Fibroblast of upper back skin (primary cell): ENCODE data around the gene FMN1.
A peak's percentile ranks its signal among the peaks of the same experiment; 100 is the strongest.

Experiments
- DNase-seq: peaks from one replicate; pipeline ENCODE4 v3.0.0-alpha.2; 2013

FMN1 gene

DNA sequence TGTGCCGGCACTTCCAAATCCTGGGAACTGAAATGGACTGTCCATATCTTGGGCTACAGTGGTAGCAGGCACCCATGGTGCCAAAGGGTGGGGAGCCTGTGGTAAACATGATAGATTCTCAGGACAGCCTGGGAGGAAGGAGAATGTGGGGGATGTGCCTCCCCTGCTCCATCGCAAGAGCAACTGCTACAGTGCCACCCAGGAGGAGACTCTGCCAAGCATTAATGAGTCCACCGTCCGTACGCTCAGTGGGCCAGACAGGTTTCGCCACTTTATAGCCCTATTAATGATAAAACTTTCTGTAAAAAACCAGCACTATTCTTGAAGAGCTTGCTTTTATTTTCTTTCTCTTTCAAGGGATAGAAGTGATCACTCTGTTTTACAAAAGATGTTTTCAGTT is 75.2 kb downstream of the FMN1 start:
- DNase-seq: no peak

DNA sequence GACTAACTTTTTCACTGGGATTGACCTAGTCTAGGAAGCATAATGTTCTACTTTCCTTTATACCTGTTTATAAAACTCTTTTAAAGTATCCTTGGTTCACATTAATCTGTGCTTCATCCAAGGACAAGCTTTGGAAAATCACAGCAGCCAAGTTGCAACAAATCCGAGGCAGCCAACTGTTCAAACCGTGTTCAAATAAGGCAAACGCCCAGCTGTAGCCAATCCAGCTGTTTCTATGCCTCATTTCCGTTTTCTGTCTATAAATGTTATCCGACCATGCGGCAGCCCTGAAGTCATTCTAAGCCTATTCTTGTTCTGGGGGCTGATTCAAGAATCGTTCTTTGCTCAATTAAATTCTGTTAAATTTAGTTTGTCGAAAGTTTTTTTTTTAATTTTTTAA is 78.3 kb downstream of the FMN1 start:
- no peak for DNase-seq

DNA sequence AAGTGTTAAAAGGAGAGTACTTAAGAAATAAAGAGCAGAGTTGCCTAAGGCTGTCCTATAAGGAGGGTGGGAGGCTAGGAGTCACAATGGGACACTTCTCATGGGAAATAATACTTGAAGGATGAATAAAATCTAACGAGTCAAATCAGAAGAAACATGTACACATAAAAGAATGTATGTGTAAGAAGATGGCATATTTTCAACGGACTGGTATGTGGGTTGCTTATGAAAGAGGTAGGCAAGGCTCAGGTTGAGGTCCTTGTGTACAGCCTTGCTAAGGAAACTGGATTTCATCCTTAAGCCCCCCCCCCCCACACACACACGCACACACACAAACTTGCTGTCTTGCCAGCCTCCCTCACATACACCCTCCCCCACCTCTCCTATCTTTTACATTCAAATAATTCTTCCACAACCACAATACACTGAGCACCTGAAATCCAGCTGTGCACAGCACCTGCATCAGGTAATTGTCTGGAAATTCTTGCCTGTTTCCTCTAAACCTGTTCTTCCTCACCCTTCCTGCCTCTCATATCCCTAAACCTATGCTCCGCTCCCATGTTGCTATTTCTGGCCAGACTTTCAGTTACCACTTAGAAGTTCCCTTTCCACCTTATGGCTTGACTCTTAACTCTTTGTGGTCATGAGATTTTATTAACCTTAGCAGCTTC is 79.2 kb downstream of the FMN1 start:
- DNase-seq: peak; percentile 26

DNA sequence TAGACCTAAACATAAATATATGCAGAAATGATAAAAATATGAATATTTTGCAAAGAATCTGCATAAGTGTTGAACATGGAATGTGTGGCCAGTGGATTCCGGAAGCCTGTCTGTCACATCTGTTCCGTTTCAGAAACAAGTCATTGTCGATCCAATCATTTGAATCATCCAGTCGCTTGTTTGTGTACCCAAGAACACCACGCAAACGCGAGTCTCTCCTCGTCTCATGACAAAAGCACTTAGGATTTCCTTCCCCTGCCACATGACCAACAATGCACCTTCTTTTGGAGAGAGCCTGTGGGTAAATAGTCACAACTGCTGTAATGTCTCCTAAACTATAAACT is 80.2 kb downstream of the FMN1 start:
- DNase-seq: no peak

DNA sequence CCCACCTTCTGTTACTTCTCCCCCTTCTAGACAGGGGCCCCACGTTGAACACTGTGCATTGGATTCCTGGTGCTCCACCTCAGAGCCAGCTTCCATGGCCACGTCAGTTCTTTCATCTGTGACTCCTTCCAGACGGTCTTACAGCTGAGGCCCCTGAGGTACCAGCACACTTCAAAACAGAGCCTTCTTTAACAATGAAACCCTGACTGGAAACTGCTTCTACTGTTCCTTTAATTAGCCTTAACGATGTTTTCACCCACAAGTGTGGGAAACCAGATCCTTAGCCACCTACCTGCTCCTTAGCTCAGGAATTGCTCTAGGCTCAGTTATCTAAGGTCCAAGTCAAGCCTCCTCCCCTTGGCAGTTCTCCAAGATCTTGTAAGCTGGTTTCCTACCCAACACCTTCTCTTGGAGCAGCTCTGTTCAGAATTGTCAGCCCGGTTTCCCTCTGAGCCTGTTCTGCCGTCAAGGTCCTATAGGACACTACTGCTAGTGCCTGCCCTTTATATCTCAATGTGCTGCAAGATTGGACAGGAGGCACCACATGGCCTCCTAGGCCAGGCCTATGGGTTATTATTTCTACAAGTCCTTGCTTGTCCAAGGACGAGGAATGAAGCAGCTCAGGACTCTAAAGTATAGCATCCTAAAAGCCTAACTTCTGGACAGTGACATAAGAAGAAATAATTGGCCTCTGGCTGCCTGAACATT is 80.7 kb downstream of the FMN1 start:
- no peak for DNase-seq

DNA sequence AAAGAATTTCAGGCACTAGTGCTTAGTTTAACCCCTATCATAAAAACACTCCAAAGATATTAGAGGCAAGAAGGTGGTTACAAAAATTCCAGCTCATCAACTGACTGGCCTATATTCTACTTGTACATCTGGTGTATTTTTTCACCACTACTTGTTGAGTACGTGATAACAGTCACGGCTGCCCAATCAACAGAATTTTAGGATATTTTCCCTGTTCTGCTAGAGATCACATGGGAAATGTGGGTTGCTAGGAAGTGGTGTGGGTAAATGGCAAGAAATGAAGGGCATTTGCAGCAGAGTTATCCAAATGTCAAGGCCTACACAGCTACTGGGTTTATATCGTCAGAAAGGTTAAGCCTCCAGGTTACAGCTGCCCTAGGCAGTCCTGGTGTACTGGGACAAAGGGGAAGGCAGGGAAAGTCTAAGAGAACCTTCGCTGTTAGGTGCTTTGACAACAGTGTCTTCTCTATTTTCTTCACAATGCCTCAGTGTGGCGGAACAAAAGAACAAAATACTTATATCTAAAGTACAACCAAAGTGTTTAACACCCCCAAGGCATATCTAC is 81.9 kb downstream of the FMN1 start:
- DNase-seq: no peak

DNA sequence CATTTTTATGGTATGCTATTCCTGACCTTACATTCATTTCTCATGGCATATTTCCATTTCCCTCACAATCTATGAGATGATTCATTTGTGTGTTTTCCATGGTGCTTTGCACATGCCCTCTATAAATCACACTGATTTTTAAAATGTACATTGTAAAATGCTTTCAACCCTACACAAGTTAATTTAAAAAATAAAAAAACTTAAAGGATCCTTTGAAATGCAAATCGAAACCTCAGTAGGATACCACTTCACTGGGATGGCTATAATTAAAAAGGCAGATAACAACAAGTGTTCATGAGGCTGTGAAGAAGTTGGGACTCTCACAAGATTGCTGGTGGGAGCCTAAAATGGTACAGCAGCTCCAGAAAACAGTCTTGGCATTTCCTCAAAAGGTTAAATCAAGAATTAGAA is 83.5 kb downstream of the FMN1 start:
- DNase-seq: peak; percentile 73

DNA sequence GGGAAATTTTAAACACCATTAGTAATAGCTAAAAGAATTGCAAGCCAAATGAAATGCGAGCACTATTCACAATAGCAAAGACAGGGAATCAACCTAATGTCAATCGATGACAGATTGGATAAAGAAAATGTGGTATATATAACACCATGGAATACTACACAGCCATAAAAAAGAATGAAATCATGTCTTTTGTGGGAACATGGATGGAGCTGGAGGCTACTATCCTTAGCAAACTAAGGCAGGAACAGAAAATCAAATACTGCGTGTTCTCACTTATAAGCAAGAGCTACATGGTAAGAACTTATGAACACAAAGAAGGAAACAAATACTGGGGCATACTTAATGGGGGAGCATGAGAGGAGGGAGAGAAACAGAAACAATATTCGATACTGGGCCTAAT is 85.2 kb downstream of the FMN1 start:
- no peak for DNase-seq

DNA sequence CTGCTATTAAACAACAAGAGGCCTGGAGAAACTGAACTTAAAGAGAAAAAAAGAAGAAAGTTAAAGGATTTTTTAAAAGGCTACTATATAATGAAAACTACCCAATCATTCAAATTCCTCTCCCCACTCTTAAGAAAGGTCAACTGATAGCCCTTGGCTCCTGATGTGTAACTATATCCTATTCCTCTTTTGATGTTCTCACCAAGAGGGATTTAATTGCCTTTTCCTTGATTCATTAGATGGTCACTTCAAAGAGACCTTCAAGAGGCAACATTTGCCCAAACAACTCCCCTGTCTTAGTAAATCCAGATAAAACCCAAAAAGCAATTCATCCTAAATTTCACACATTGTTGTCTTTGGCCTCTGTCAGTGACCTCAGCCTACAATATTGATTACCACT is 86.0 kb downstream of the FMN1 start:
- DNase-seq: no peak

DNA sequence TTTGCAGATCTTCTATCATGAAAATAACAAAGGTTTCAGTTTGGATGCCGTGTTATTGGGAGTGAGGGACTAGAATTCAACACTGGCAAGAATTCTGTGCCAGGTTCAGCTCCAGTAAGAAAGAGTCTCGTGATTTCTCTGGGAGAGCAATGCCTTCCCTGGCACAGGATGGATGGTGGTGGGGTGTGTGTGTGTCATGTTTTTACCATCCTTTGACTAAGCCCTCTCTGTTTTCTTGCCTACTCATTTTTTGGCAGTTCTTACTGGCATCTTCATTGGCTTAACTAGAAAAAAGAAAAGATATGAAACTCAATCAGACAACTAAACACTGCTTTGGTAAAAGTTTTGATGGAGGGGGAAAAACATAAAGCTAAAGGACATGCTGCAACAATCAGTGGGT is 86.6 kb downstream of the FMN1 start:
- DNase-seq: no peak

DNA sequence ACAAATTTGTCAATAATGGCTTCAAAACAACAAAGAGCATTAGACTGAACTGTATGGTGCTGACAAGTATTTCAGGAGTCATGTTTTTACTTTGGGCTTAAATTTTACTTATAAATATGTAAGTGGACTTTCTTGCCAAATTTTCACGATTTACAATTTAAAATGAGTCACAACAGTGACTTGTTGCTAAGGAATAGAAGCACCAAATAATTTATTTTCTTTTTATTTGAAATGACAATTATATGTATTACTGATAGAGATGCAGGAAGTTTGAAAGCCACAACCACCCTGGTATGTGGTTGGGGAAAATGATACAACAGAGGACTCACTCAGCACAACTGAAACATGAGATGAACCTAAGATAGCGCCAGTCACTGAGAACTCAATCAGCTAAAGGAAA is 90.3 kb downstream of the FMN1 start:
- peak; percentile 86 for DNase-seq

DNA sequence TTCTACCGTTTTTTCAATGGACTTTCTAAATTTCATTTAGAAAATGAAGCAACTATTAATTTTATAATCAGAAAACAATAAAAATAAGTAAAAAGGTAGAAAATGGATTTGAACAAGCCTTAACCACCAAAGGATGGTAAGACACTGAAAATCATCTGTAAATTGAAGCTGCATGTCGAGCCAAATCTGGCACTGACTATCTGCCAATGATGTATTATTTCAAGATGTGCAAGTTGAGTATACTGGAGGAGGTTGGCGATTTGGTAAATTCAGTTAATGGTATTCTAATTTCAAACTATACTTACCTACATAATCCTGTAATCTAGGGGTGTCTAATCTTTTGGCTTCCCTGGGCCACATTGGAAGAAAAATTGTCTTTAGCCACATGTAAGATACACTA is 93.5 kb downstream of the FMN1 start:
- DNase-seq: no peak

DNA sequence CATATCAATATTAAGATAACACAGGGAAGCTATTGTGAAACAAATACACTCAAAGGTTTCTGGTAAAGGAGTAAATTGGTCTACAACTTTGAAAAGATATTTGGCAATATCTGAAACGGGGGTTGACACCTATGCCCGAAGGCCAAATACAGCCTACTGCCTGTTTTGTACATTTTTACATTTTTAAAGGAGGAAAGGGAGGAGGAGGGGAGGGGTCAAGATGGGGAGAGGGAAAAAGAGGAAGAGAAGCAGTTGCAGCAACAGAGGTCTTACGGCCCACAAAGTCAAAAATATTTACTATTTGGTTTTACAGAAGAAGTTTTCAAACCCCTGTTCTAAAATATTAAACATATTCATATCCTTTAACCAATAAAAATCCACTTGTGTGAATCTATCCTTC is 94.2 kb downstream of the FMN1 start:
- no peak for DNase-seq

DNA sequence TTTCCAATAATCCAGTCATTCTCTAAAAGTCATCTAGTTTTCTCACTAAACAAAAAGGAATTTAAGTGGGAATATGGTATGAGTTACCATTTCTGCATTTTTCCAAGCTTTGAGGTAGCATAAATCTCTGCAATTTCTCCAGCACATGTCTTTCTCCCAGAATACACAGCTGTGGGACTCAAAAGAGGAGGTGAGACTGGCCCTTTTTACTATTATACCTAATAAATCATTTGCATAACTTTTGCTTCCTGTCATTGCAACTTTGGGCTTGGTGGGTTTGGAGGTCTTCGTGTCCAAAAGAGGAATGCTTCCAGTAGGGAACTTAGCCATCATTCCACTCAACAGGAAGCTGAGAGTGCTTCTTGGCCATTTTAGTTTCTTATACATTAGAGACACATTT is 94.8 kb downstream of the FMN1 start:
- DNase-seq: peak; percentile 85

DNA sequence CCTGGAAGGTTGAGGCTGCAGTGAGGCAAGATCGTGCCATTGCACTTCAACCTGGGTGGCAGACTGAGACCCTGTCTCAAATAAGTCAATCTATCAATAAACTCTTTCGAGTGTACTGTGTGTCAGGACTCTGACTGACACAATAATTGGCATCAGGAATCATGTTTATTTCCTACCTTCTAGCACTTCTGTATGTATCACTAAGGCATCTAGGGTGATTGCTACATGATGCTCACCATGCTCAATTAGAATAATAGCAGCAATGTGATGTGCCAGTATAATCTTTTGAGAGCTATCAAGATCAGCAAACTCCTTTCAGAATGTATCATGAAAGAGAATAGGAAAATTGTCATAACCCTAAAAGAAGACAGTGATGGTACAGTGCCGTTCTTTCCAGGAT is 95.3 kb downstream of the FMN1 start:
- DNase-seq: no peak

DNA sequence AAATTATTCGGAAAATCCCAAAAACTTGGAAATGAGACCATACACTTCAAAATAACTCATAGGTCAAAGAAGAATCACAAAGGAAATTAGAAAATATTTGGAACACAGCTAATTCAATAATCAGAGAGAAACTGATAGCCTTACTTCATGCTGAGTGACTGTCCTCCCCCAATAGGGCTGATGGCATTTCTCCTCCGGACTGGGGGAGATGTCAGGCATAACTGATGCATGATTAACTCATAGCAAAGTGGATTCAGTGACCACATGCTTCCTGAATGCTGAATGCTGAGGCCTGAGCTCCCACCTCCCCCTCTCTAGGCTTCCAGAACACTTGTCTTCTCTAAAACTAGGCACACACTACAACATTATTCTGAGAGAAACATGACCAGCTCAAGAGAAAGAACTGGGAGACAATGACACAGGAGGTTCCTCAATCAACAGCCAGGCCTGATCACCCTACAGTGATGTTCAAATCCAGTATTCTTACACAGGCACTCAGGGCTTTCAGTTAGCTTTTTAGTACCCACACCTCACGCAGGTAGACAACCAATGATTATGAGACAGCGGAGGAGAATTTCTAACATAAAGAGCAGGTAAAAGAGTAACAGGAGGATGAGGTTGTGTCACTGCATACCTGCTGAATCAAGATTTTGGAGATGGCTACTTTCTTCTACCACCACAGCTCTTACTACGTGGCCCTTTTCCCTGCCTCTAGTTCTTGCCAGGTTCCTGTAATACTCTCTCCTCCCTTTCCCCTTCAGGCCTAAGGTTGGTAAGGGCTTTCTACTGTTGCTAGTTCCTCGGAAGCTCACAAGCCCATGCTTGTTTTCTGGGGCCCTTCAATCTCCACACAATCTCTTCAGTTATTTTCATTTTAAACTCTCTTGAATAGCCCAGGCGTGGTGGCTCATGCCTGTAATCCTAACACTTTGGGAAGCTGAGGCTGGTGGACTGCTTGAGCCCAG is 96.1 kb downstream of the FMN1 start:
- peak; percentile 92 for DNase-seq

DNA sequence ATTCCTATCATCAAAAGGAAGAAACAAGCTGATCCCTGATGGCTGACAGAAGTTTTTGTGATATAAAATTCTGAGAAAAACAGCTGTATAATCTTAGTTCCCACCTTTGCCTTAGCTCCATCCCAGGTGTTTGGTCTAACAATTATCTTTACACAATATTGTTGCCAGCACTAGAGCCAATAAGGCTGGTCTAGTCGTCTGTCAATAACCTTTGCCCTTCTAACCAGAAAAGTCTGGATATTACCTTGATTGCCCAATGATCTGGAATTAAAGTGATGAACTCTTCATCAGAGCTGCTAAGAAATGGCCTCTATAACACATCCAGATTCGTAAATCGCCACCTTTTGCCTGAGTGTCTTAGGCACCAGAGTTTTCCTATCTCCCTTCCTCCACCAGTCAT is 98.4 kb downstream of the FMN1 start:
- no peak for DNase-seq

DNA sequence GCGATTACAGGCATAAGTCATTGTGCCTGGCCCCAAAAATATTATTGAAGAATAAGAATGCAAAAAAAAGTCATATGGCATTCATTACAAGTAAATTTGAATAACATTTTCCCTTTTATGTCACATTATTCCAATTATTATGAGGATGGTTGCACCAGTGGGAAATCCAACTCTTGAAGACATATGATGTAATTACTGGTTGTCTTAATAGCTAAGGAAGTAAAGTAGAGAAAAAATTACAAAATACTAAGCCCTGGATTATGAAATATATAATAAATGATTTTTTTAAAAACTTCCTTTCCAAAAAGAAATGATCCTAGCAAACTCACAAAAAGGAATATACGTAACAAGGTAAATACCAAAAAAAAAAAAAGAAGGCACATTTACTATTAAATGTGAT is 98.9 kb downstream of the FMN1 start:
- no peak for DNase-seq

DNA sequence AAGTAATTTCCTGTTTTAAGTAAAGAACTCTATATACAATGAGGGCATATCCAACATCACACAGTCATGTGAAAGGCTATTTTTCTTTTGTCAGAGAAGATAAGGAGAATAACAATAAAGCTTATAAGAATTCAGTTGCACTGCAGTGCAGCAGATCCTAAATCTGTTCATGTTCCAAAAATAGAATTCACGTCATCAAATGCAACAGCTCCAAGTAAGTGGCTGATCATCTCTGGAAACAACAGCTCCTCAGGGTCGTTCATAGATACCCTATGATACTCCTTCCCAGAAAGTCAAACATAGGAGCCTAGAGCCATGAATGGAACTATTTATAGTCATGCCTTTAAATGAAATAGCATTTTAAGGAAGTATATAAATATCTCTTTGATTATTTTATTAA is 100.2 kb downstream of the FMN1 start:
- peak; percentile 45 for DNase-seq

DNA sequence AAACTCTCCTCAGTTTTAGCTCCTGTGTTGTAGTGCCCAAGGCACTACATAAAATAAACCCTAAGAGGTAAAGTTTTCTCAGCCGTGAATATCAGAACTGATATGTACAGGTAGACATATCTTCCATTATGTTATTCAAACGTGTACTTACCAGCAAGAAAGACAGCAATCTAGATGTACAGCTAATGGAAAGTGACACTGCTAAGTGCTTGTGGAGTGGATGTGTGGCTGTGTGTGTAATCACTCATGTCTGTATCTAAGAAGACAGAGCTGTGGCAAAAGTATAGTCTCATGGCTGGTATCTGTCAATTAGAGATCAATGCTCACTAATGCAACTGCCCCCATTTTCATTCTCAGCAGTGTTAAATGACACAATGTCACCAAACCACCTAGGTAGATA is 101.3 kb downstream of the FMN1 start:
- DNase-seq: no peak

DNA sequence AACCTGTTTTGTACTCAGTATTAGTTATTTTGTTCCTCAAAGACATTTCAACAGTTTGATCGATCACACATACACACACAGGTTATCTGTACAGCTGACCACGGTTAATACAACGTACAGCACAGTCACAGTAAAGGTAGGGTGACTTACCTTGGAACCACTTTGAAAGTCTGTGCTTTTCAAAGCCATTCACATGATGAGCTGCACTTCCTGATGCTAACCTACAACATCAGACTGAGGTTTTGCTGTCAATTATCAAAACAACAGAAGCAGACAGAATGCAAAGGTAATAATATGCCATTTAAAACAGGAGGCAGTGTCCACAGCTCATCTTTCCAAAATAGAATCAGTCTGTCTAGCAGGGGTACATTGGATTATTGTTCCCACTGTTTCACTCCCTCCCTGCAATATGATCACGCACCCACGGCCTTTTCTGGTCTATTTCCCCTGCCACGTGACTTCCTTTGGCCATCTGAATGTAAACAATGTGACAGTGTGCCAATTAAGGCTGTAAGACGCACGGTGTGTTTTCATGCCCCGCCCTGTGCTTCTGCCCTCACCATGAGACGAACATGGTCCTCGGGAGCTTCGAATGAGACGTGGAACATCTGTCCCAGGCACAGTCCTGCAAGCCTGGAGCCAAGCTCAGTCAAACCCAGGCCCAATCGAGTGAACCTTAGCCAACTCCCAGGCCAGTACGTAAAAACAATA is 102.4 kb downstream of the FMN1 start:
- DNase-seq: no peak

DNA sequence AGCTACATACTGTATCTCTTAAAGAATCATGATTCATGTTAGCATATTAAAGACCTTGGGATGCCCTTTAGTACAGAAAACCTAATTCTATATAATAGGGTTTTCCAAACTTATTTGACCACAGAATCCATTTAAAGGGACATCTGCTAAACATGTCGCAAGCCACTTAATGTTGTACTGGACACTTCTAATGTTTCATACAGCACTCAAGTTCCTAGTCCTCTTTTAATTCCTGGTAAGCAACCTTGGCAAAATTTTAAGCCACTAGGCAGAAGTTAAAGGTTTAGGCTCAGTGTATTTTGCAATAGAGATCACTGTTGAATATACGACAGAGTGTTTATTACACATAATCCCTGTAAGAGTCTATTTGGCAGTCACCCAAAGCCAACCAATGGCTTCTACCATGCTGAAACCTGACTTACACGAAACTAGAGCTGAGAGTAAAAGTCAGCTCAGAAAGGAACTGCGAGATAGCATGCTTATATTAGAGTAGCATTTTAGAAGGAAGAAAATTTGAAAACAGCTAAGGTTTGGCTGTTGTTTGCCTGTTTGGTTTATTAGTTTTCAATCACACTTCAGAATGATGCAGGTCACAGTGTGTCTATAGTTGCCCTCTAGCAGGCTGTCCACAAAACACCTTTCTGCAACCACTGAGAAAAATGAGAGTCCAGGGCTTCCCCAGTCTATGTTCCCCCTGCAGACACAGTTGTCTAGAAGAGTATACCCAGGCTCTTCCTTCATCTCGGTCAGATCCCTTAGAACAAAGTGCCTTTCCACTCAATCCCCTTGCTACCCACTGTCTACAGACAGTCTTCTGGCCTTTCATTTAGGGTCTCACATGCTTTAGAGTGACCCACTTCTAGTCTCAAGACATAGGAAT is 104.4 kb downstream of the FMN1 start:
- peak; percentile 70 for DNase-seq
